HUES6 (cell line): ENCODE results near the gene MYO16.

Experiments
- H3K27ac ChIP-seq: 2 replicates; pipeline ENCODE4 v1.7.0; 2013; ENCODE audit warnings: low read depth, mild to moderate bottlenecking, low read length, inconsistent platforms
- H3K27me3 ChIP-seq: 2 replicates; pipeline ENCODE4 v1.6.1; 2013; ENCODE audit warnings: low read length; ENCODE audit not compliant: control insufficient read depth, insufficient read depth
- H3K36me3 ChIP-seq: 2 replicates; pipeline ENCODE4 v1.6.1; 2013; ENCODE audit warnings: low read length; ENCODE audit not compliant: control insufficient read depth, insufficient read depth
- H3K4me1 ChIP-seq: 2 replicates; pipeline ENCODE4 v1.6.1; 2013; ENCODE audit warnings: low read length; ENCODE audit not compliant: control insufficient read depth, insufficient read depth
- H3K4me3 ChIP-seq: 2 replicates; pipeline ENCODE4 v1.5.1; 2013; ENCODE audit warnings: low read depth, low read length
- H3K9ac ChIP-seq: one replicate; pipeline ENCODE4 v1.6.1; 2013; ENCODE audit warnings: mild to moderate bottlenecking, low read length
- H3K9me3 ChIP-seq: 2 replicates; pipeline ENCODE4 v1.6.1; 2013; ENCODE audit warnings: low read depth, low read length; ENCODE audit not compliant: control insufficient read depth, insufficient read depth

Gene MYO16

DNA sequence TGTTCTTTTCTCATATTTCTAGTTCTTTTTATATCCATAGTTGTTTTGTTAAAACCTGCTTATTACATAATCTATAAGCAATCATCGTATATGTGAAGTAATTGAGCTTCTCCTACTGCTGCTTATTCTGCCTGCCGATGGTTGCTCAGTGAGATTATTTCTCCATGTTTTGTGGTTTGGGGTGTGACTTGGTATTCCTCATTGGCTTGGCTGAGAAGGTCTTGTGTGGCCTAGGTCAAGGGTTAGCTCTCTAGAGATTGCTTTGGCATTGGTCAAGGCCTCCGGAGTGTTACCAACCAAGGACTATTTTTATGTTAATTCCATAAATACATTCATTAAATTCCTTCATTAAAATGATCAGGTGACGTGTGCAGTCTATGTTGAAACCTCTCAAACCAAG is 302.8 kb downstream of the MYO16 start:
- Histone ChIP-seq H3K36me3 (no peaks in the 10 kb centered on the region), H3K27ac (no peak overlapping the region), H3K27me3 (no peaks in the 10 kb centered on the region), H3K4me3 (no peak overlapping the region), H3K4me1 (no peaks in the 10 kb centered on the region), H3K9ac (no peak overlapping the region), H3K9me3 (no peaks in the 10 kb centered on the region)

DNA sequence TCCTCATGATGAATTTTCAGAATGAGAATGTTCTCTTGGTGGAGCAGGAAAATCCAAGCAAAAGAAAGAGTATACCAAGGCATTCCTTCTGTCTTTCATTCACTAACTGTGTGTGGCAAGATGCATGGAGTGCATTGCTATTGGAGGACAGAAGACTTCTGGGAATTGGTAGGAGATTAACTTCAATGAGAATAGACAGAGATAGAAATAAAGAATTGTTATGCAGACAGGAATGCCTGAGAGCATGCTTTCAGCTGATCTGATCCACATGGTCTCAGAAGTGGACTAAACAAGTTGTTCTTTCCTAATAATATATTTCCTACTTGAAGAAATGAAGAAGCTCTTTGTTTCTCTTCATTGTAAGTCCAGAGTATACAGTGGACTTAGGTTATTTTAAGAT is 303.6 kb downstream of the MYO16 start:
- Histone ChIP-seq H3K4me3 (no peak overlapping the region), H3K9me3 (no peaks in the 10 kb centered on the region), H3K36me3 (no peaks in the 10 kb centered on the region), H3K27ac (no peak overlapping the region), H3K9ac (no peak overlapping the region), H3K27me3 (no peaks in the 10 kb centered on the region), H3K4me1 (no peaks in the 10 kb centered on the region)

DNA sequence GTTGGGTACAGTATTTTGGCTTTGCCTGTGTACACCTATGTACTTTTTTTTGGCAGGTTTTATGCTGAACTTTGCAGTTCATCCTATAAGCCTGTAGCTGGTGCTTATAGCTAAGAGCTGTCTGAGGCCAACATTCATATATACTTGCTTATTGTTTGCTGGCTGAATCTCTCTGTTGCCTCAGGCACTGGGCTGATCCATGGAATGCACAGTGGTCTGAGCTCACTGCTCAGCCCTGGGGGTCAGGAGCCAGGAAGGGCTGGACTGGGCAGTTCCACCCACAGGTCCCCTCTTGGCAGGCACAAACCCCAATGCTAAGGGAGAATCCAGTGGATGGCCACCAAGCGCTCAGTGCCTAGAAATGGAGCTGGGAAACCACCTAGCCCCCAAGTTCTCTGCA is 308.7 kb downstream of the MYO16 start:
- no peaks in the 10 kb centered on the region for H3K27me3 ChIP-seq
- no peaks in the 10 kb centered on the region for H3K4me1 ChIP-seq
- H3K4me3 ChIP-seq, result no peak overlapping the region
- H3K27ac ChIP-seq, result no peak overlapping the region
- no peaks in the 10 kb centered on the region for H3K36me3 ChIP-seq
- H3K9ac ChIP-seq, result no peak overlapping the region
- H3K9me3 ChIP-seq, result no peaks in the 10 kb centered on the region

DNA sequence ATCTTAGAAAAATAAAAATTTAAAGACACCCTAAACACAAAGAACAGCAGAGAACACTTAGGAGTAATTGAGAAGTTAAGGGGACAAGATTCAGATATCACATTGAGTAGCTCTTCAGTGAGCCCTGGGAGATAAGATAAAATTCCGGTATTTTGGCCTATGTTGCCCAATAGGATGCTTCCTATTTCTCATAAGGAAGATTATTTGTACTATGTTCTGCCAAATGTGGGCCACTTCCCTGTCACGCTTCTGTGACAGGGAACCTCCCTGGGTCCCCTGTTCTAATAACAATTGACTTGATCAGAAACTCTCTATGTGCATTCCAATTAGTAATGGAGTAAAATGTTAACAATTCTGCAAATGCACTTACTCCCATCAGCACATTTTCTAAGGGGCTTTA is 310.7 kb downstream of the MYO16 start:
- Histone ChIP-seq H3K4me3 (no peak overlapping the region), H3K27me3 (no peaks in the 10 kb centered on the region), H3K27ac (no peak overlapping the region), H3K9me3 (no peaks in the 10 kb centered on the region), H3K4me1 (no peaks in the 10 kb centered on the region), H3K36me3 (no peaks in the 10 kb centered on the region), H3K9ac (no peak overlapping the region)

DNA sequence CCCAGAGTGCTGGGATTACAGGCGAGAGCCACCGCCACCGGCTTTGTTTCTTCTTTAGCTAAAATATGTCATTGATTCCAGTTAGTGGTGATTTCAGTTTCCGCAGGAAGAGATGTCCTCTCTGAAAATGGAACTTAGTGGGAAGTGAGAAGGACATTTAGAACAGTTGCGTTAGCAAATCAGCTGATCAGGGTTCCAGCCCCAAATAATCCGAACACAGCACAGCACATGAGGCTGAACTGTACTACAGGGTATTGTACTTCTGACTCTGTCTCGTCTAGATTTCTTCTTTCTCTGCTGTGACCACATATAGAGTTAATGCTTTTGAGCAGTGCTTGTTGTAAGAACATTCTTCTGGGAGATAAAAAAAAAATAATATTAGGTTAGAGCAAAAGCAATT is 314.4 kb downstream of the MYO16 start:
- Histone ChIP-seq H3K27ac (no peak overlapping the region), H3K4me1 (no peaks in the 10 kb centered on the region), H3K9ac (no peak overlapping the region), H3K9me3 (no peaks in the 10 kb centered on the region), H3K4me3 (no peak overlapping the region), H3K27me3 (no peaks in the 10 kb centered on the region), H3K36me3 (no peaks in the 10 kb centered on the region)

DNA sequence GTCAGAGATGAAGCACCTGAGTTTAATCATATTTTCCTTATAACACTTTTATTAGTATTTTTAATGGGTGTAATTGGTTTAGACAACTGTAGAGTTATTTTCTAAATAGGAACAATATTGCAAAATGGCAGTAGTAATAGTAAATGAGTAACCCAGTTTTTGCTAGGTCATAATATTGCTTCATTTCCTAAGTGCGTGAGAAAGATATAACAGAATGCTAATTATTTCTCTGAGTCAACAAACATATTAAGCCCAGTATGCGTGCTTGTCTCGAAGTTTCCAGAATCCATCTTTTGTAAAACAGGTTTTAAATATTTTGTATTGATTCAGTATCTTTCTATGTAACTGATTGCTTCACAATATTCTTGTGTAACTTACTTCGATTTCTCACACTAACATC is 315.3 kb downstream of the MYO16 start:
- Histone ChIP-seq H3K9me3 (no peaks in the 10 kb centered on the region), H3K4me1 (no peaks in the 10 kb centered on the region), H3K36me3 (no peaks in the 10 kb centered on the region), H3K9ac (no peak overlapping the region), H3K27ac (no peak overlapping the region), H3K4me3 (no peak overlapping the region), H3K27me3 (no peaks in the 10 kb centered on the region)

DNA sequence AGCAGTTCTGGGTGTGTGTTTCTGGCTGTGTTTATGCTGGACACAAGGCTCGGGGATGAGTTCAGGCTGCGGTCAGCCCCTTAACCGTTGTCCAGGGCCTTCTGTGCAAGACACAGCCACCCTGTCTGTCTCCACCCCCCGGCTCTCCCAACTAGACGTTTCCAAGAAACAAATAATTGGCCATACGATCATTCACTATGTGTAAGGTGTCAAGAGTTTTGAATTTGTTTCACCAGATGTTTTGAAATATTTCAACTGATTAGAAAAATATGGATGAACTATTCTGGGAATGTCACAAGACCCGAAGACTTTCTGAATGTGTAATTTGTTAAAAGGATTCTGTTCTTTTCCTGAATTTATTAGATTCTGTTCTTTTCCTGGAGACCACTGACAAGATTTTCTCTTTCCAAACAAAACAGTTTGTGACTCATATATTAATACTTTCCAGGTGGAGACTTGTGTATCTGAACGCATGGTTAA is 318.2 kb downstream of the MYO16 start:
- no peak overlapping the region for H3K9ac ChIP-seq
- no peaks in the 10 kb centered on the region for H3K9me3 ChIP-seq
- H3K4me1 ChIP-seq, result no peaks in the 10 kb centered on the region
- no peaks in the 10 kb centered on the region for H3K27me3 ChIP-seq
- no peaks in the 10 kb centered on the region for H3K36me3 ChIP-seq
- no peak overlapping the region for H3K27ac ChIP-seq
- H3K4me3 ChIP-seq, result no peak overlapping the region

DNA sequence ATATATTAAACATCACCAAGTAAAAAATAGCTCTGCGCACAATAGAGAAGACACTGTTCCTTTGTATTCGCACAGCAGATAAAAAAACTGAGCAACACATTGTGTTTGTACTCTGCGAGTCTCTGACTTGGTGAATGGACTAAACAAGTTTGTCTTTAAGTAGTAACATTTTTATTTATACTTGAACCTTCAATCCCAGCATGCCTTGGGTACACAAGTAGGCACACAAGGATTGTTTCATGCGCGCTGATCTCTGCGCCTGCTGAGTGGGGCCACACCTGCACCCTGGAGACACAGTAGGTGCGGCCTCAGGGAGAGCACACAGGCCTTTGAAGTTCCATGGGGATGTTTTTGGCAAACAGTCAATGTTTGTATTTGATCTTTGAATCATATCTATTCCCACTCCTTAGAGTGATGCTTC is 318.9 kb downstream of the MYO16 start:
- no peak overlapping the region for H3K4me3 ChIP-seq
- H3K9me3 ChIP-seq, result no peaks in the 10 kb centered on the region
- H3K27me3 ChIP-seq, result no peaks in the 10 kb centered on the region
- H3K4me1 ChIP-seq, result no peaks in the 10 kb centered on the region
- H3K9ac ChIP-seq, result no peak overlapping the region
- H3K27ac ChIP-seq, result no peak overlapping the region
- no peaks in the 10 kb centered on the region for H3K36me3 ChIP-seq

DNA sequence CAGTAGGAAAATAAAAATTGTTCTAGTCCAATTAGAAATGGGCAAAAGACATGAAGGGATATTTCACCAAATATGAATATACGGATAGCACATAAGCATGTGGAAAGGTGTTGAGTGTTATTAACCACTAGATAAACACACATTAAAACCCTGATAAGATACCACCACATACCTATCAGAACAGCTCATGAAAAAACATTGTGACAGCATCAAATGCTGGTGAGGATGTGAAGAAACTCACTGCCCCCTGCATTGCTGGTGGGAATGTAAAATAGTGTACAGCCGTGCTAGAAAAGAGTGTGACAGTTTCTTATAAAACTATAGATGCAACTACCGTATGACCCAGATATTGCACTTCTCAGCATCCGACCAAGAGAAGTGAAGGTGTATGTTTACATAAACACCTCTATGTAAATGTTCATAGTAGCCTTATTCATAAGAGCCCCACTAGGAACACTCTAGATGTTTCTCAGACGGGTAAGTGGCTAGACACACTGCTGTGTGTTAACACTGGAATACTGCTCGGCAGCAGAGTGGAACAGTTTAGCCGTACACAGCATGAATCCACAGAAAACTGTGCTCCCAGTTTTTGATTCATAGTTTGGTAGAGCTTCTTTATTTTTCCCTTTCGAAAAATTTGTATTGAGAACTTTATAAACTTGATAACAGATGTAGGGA is 321.1 kb downstream of the MYO16 start:
- H3K27me3 ChIP-seq, result no peaks in the 10 kb centered on the region
- no peaks in the 10 kb centered on the region for H3K4me1 ChIP-seq
- no peaks in the 10 kb centered on the region for H3K9me3 ChIP-seq
- H3K4me3 ChIP-seq, result no peak overlapping the region
- H3K9ac ChIP-seq, result no peak overlapping the region
- H3K27ac ChIP-seq, result no peak overlapping the region
- H3K36me3 ChIP-seq, result no peaks in the 10 kb centered on the region

DNA sequence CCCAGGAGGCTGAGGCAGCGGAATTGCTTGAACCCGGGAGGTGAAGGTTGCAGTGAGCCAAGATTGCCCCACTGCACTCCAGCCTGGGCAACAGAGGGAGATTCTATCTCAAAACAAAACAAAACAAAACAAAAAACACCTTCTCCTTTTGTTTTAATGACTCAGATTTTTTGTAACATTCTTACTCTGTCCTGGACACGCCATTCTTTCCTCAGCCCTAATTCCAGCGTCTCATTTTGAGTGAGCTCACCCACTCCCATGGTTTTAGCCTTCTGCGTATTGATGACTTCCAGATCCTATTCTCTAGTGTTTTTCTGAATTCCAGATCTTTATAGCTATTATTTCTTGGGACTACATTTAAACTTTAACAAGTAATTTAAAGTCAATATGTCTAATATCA is 326.3 kb downstream of the MYO16 start:
- no peaks in the 10 kb centered on the region for H3K27me3 ChIP-seq
- no peak overlapping the region for H3K9ac ChIP-seq
- no peaks in the 10 kb centered on the region for H3K36me3 ChIP-seq
- no peaks in the 10 kb centered on the region for H3K4me1 ChIP-seq
- H3K4me3 ChIP-seq, result no peak overlapping the region
- H3K9me3 ChIP-seq, result no peaks in the 10 kb centered on the region
- H3K27ac ChIP-seq, result no peak overlapping the region

DNA sequence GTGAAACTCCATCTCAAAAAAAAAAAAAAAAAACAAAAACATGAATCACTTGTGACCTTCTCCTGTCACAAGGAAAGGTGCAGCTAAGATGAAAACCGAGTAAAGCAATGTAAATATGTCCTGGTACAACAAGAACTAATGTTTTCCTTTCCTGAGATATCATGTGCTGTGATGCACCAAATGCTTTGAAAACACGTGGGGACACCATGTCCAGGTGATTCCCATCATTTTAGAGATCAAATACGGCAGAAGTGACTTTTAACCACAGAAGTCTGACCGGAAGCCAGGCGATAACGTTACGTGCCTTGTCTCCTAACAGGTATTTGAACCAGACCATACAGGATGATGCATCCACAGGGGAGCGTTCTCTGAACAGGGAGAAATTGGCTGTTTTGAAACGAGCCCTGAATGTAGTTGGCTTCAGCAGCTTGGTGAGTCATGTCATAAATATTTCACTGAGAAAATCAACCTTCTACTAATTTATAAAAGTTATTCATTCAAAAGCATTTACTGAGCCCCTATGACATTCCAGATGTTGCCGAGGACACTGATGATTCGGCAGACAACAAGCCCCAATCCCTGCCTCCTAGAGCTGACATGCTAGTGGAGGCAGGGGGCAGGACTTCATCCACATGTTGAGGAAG is 328.1 kb downstream of the MYO16 start:
- Histone ChIP-seq H3K27ac (no peak overlapping the region), H3K4me3 (no peak overlapping the region), H3K27me3 (no peaks in the 10 kb centered on the region), H3K36me3 (no peaks in the 10 kb centered on the region), H3K9me3 (no peaks in the 10 kb centered on the region), H3K4me1 (no peaks in the 10 kb centered on the region), H3K9ac (no peak overlapping the region)
